Measurements from ENCODE around the gene SLC35D2.
"Not testable (repeated sequence)": the region's sequence is repeated elsewhere in the genome, so short reads cannot be mapped to it uniquely, and the experiment has no call there.

The SLC35D2 gene

DNA sequence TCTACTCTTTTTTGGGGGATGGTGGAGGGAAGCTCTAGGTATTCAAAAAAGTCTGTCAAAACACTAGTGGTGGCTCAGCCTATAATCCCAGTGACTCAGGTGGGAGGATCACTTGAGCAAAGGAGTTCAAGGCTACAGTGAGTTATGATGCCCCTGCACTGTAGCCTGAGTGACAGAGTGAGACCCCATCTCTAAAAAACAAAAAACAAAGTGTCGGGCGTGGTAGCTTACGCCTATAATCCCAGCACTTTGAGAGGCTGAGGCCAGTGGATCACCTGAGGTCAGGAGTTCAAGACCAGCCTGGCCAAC, 15.8 kb upstream of the SLC35D2 start:
- FAIRE-seq, result no peak

DNA sequence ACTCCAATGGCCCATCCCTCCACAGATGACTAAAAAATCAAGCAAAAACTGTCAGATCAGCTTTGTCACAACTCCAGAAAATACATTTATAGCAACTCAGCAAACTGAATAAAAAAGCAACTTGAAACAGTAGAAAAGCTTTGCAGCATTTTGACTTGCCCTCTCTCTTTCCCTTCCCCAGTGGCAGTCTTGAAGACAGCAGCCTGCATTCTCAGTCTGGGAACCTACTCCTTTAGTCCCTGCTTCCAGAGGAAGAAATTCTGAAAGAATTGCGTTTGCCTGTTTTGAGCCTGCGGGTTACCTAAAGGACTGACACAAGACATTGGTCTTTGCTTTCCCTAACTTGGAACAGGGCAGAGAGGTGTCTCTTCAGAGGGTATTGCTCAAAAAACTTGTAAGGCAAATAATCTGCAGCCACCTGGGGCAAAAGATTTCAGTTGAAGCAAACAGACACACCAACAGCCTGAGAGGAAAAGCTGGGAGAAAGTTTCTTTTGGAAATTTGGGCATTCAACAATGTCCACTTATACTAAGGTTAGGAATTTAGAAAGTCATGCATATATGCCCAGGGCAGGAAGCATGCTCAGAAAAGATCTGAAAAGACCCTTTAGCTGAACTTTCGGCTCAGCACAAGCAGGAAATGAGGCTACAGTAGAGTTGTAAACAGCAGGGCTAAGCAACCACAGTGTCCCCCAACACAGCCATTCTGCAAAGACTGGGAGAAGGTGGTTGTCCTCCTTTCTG, 15.2 kb upstream of the SLC35D2 start:
- FAIRE-seq, result no peak

DNA sequence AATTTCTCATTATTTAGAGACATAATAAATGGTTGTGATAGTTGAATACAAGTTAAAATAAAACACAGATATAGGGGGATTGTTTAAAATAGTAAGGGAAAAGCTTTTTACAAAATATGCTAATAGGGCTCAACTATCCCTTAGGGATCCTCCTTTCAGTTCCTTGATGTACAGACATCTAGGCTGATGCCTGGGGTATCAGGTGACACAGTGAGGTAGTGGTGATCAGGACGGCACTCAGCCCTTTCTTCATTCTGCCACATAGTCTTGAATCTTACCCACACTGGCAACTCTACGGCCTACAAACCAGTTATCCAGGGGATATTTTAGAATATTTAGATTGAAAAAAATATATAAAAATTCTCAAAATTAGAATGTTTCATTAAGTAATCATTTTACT, 12.5 kb upstream of the SLC35D2 start:
- FAIRE-seq, result no peak

DNA sequence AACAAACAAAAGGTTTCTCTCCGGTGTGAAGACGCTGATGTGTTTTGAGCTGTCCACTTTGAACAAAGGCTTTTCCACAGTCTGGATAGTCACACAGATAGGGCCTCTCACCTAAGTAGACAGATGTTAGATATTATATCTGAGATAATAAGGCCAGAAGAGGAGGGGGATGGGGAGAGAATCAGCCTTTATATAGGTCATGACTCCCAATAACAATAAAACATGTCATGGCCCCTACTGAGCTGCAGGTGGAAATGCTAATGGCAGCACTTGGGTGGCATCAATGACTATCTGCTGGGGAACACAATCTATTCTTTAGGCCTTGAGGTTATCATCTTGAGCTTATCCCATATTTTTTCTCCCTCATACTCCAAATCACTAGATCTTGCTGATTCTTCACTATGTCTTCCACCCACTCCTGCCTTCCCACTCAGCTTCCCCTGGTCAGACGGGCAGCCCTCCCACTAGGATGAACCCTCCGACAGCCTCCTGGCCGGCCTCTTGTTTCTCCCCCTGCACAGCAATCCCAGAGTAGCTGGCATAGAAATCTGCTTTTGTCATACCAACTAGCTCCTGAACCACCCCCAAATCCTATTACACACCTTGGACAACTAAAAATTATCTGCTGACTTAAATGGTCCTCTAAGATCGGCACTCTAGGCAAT, 11.5 kb upstream of the SLC35D2 start:
- no peak for FAIRE-seq

DNA sequence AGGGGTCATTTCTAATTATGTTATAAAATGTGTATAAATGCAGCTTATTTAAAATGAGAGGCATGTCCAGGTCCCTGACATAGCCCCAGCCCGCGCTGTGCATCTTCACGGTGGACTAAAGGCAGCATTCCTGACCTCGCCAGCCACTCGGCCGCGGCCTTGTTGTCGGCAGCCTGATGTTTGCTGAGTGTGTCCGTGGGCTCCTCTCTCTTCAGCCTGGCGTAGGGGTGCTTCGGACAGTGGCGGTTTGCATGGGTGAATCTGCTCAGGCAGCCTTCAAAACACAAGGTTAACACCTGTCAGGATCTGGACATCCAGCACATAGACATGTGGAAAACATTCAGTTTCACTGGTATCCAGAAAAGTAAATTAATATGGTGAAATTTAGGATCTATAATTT, 8.8 kb upstream of the SLC35D2 start:
- no peak for FAIRE-seq

DNA sequence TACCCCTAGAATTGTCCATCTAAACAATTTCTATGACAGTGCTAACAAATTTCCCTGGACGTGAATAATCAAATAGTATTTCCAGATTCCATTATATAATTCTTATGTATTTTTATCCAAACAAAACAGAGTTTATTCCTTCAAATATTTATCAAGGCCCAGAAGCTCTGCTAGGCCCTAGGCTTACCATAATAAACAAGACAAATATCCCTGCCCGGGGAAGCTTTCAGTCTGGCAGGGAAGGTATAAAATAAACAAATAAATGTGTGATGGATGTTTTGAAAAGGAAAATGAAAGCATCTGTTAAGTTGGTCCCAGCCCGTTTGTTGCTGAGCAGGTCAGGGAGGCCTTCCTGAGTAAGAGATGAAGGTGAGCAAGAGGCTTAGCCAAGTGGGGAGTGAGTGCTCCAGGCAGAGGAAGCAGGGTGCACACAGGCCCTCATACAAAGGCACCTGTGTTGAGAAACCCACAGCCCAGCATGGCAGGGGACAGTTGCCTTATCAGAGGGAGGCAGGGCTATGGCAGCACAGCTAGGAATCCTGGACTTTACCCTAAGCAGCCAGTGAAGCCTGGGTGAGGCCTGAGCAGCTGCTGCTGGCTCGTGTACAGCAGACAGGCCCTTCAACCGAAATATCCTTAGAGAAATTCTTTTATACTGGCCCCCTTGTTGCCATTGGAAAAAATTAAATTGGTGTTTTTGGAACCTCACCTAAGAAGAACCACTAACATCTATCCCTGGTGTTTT, 7.7 kb upstream of the SLC35D2 start:
- FAIRE-seq, result no peak

DNA sequence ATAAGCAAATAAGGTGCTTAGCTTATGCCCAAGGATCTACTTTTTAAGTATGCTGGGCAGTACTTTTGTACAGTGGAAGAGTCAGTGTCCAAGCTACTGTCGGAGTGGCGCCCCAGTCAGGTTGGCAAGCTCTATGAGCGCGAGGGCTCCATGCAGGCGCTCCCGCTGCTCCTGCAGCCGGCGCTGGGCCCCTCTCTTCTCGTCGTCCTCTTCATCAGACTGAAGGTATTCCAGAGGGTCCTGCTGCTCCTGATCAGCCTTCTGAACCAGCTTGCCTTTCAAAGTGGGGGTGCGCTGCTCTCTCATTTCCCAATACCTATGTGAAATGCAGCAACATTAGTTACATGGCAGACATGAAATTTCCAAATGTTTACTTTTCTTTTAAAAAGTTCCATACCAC, 4.6 kb upstream of the SLC35D2 start:
- no peak for FAIRE-seq

DNA sequence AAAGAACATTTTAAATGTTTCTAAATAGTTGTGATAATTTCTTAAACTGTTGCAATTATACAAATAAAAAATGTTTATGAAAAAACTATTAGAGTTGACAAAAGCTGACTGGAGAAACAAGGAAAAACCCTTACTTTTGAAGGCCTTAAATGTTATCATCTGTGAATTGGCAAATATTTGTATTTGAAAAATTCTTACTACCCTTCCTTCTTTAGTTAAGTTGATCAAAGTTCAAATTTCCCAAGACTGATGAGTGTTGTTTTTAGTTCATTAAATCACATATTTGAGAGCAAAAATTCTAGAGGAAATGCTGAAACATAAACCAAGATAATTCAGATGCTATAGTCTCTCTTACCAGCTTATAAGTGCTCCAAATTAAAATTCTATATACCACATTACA, 2.6 kb upstream of the SLC35D2 start:
- FAIRE-seq, result peak; percentile 44

DNA sequence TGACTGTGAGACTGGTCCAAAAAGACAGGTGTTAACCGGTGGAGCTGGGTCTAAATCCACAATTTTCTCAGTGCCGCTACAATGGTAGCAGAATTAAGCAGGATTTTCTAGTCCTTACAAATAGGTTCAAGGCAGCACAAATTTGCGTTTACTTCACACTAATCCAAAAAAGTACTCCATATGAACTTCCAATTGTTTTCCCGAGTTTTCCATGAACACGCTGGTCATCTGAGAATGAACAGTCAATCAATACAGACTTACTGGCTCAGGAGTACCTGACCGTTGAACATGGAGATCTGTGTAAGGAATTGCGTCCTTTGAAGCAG, 709 bp downstream of the SLC35D2 start:
- FAIRE-seq, result no peak

DNA sequence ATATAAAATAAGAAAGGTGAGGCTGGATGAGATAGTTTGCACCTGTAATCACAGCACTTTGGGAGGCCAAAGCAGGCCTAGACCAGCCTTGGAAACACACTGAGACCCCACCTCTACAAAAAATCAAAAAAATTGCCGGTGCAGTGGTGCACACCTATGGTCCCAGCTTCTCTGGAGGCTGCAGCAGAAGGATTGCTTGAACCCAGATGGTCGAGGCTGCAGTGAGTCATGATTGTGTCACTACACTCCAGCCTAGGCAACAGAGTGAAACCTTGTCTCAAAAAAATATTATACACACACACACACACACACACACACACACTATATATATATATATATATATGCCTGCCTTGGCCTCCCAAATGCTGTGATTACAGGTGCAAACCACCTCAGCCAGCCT, 1.3 kb downstream of the SLC35D2 start:
- no peak for FAIRE-seq

DNA sequence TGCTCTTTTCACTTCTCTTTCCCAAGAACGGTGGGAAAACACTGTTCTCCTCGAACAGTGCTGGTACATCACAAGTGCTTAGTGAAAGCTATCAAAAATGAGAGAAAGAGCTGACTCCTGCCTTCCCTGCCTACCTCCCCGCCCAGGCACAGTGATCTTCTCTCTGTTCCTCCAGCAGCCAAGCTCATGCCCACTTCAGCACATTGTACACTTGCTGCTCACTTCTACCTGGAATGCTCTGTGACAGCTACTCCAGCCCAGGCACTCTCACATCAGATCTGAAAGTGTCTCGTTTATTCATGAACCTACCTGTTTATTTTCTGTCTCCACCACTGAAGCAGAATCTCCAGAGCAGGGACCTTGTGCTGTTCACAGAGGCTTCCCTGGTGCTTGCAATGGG, 1.8 kb downstream of the SLC35D2 start:
- FAIRE-seq, result no peak

DNA sequence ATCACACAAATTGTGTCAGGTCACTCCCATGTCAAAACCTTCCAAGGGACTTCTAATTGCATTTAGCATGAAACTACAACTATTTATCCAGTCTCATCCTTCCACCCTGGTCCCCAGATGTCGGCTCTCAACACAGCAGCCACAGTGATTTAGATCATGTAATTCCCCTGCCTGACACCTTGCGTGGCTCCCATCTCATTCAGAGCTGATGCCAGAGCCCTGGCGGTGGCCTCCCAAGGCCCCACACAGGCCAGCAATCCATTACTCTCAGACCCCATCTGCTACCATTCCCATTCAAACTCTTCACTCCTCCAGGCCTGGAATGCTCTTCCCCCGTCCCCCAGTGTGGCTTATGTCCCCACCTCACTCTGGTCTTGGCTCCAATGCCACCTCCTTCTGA, 2.4 kb downstream of the SLC35D2 start:
- no peak for FAIRE-seq

DNA sequence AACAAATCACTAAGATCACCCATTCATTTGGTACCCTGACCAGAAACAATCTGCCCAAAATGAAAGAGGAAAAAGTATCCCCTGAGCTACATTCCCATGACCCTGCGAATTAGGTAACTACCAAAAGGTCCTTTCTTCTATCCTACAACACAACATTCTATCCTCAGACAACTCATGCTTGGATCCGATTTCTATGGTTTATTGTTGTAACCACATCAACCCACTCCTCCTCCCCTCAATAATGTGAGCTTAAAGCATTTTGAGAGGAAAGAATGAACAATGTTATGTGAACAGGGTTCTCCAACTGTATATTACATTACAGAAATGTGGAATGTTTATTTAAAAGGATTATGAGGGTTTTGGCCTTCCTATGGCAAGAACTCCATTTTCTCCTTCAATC, 4.0 kb downstream of the SLC35D2 start:
- no peak for FAIRE-seq

DNA sequence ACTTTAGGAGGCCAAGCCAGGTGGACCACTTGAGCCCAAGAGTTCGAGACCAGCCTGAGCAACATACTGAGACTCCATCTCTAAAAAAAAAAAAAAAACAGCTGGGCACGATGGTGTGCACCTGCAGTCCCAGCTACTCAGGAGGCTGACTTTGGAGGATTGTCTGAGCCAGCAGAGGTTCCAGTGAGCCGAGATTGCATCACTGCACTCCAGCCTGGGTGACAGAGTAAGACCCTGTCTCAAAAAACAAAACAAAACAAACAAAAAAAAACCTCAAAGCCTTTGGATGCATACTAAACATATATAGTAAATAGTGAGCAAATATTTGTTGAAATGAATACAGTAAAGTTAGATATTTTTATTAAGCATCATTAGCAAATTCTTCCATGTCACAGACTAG, 5.3 kb downstream of the SLC35D2 start:
- FAIRE-seq, result no peak

DNA sequence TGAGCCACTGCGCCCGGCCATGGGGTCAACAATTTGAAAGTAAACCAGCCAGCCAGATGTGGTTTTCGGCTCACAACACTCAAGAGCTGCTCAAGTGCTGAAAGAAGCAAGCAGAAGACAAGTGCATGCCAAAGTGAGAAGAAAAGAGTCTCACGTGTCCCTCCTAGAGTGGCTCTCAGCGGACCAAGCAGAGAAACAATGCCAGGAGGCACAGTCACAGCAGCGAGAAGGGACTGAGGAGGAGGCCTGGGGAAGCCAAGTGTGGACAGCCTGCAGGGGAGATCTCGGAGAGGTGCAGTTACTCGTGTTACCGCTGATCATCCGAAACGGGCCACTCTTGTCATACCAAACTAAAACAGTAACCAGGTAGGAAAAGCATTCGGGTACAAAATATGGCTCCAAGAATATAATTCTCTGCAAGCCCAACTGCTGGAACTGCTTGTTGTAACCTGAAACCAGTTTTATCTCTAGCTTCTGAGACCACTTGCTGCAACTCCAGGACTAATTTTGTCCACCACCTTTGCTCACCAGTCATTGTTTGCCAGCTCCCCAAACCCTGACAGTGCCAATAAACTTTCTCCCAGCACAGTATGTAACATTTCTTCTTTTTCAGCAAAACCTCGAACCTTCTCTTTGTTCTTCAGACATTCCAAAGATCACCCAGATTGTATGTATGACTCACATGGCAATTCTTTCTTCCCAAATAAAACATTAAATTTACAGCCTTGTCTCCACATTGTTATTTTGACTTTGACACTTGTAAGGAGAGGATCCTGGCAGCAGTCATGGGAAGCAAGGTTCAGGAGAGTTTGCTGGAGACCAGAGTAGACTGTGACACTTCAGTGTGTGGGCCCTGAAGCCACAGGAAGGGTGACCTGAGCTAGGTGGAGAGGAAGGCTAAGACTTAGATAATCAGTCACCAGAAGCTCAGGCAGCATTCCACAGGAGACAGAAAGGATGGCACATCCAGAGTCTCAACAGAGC, 6.3 kb downstream of the SLC35D2 start:
- no peak for FAIRE-seq

DNA sequence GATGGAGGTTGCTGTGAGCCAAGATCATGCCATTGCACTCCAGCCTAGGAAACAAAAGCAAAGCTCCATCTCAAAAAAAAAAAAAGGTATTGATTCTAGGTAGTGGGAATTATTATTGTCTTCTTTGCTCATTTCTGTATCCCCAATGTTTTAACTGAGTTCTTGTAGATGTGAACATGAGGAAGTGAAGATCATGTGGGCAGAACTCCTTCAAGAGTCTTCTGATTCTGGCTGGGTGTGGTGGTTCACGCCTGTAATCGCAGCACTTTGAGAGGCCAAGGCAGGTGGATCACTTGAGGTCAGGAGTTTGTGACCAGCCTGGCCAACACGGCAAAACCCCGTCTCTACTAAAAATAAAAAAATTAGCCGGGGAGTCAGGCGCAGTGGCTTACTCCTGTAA, 8.0 kb downstream of the SLC35D2 start:
- not testable (repeated sequence) for FAIRE-seq

DNA sequence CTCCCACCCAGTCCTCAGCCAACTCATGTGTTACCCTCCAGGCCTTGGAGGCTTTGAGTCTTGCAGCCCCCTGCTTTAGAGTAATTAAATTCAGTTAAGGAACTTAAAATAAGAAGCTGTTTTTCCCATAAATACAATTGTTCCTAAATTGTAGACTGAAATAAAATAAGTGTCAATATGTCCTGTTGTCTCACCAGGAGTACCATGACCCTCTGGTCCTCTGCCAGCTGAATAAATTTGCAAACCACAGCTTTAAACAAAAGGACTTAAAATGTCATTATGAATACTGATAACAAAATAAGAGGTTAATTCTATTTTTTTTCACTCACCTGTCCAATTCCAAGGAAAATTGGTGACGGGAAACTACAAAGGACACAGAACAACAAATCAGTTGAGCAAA, 15.6 kb downstream of the SLC35D2 start:
- no peak for FAIRE-seq

DNA sequence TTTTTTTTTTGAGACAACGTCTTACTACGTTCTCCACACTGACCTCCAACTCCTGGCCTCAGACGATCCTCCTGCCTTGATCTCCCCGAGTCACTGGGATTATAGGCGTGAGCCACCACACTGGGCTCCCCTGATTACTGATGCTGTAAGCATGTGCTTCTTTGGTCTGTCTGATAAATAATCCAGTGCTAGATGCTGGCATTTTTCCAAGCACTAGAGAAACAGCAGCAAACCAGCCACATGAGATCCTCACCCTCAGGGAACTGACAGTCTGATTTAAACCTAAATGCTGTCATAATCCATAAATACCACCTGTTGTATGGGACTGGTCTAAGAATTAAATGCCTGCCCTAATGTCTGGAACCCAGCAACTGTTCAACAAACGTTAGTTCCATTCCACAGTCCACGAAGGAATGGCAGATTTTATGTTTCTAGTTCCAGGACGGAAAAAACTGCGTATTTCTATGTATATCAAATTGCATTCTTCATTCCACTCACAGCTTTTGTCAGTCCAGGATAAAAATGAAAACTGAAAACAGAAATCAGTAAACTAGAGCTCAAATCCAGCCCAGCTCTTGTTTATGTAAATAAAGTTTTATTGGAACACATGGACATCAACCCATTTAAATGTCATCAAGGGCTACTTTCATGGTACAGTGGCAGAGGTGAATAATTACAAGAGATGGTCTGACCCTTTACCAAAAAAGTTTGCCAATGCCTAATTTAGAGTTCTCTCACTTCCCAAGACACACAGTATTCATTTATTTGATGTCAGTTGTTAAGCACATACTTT, 20.1 kb downstream of the SLC35D2 start:
- FAIRE-seq, result no peak

DNA sequence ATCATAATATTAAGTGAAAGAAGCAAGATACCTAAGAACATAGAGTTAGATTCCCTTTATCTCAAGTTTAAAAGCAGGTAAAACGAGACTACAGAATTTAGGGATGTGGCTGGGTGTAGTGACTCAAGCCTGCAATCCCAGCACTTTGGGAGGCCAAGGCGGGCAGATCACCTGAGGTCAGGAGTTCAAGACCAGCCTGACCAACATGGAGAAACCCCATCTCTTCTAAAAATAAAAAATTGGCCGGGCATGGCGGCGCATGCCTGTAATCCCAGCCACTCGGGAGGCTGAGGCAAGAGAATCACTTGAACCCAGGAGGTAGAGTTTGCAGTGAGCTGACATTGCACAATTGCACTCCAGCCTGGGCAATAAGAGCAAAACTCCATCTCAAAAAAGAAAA, 21.4 kb downstream of the SLC35D2 start:
- not testable (repeated sequence) for FAIRE-seq

DNA sequence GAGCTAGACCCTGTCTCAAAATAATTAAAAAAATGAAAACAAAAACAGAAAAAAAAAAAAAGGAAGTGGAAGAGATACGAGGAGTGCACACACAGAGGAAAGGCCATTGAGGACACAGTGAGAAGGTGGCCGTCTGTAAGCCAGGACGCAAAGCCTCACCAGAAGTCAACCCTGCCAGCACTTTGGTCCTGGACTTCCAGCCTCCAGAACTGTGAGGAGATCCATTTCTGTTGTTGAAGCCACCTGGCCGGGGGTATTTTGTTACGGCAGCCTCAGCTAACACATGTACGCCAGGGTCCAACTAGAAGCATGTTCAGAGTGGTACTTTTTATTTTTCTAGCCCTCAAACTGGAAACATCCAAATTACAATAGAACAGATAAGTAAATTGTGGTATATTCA, 21.8 kb downstream of the SLC35D2 start:
- no peak for FAIRE-seq

DNA sequence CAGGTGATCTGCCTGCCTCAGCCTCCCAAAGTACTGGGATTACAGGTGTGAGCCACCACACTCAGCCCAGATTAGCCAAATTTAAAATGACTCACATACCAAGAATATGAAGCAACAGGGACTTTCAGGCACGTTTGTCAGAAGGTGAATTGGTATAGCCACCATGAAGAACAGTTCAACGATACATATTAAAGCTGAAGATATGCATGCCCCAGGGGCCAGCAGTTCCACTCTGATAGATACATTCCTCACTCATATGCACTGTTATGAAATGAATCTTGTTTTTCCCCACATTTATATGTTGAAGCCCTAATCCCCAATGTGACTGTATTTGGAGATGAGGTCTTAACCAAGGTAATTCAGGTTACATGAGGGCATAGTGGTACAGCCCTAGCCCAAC, 22.5 kb downstream of the SLC35D2 start:
- no peak for FAIRE-seq

DNA sequence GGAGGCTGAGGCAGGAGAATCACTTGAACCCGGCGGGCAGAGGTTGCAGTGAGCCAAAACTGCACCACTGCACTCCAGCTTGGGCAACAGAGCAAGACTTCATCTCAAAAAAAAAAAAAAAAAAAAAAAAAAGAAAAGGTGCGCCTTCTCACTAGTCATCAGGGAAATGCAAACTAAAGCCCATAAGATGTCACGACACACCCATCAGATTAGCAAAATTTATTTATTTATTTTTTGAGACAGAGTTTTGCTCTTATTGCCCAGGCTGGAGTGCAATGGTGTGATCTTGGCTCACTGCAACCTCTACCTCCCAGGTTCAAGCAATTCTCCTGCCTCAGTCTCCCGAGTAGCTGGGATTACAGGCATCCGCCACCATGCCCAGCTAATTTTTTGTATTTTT, 23.0 kb downstream of the SLC35D2 start:
- FAIRE-seq, result not testable (repeated sequence)

Data from A204.1 (cell line).